HPDE6-E6E7 (cell line): ENCODE data around the gene PCDHB8.
A peak's percentile ranks its signal among the peaks of the same experiment; 100 is the strongest.
"Not testable (repeated sequence)": the region's sequence is repeated elsewhere in the genome, so short reads cannot be mapped to it uniquely, and the experiment has no call there.

Experiments used
- DNase-seq: peaks from one replicate; pipeline ENCODE4 v3.0.0; 2011; ENCODE audit warnings: missing footprints; ENCODE audit errors: extremely low spot score

Gene PCDHB8

GRCh38 chr5:141184117-141184855 lies 6.7 kb downstream of the PCDHB8 start:
- not testable (repeated sequence) for DNase-seq

- DNase-seq = no peak
These were observed 9.4 kb downstream of the PCDHB8 start, which contains the start of gene PCDHB9 for GRCh38 chr5:141186897-141187512. Gene PCDHB9, plus strand, starts transcription at chr5:141187161. Its CDS starts 158 bp downstream, at chr5:141187319.

- DNase-seq = not testable (repeated sequence)
These were observed 11.1 kb downstream of the PCDHB8 start for GRCh38 chr5:141188682-141189081.

GRCh38 chr5:141189131-141189530 lies 11.5 kb downstream of the PCDHB8 start:
- not testable (repeated sequence) for DNase-seq

- no peak for DNase-seq
These were observed 14.6 kb downstream of the PCDHB8 start, which contains the start of gene PCDHB10 for GRCh38 chr5:141192110-141192725. Gene PCDHB10, plus strand, starts transcription at chr5:141192353. Its CDS starts 200 bp downstream, at chr5:141192553.

- DNase-seq = not testable (repeated sequence)
These were observed 16.7 kb downstream of the PCDHB8 start for GRCh38 chr5:141194332-141194731.

- no peak for DNase-seq
These were observed 18.8 kb downstream of the PCDHB8 start for GRCh38 chr5:141196363-141196762.

GRCh38 chr5:141199359-141200235 lies 22.0 kb downstream of the PCDHB8 start, which contains the start of gene PCDHB11:
Gene PCDHB11, plus strand, starts transcription at chr5:141199627. Its CDS starts 148 bp downstream, at chr5:141199775.
- no peak for DNase-seq

- DNase-seq = not testable (repeated sequence)
These were observed 23.5 kb downstream of the PCDHB8 start for GRCh38 chr5:141201126-141201525.

GRCh38 chr5:141201646-141202045 lies 24.1 kb downstream of the PCDHB8 start:
- not testable (repeated sequence) for DNase-seq

- no peak for DNase-seq
These were observed 30.9 kb downstream of the PCDHB8 start, which contains the start of gene PCDHB12 for GRCh38 chr5:141208478-141208877. Gene PCDHB12, plus strand, starts transcription at chr5:141208719. Its CDS starts 189 bp downstream, at chr5:141208908.

- DNase-seq = not testable (repeated sequence)
These were observed 32.7 kb downstream of the PCDHB8 start for GRCh38 chr5:141210281-141210680.

GRCh38 chr5:141210849-141211248 lies 33.3 kb downstream of the PCDHB8 start:
- DNase-seq = not testable (repeated sequence)

- DNase-seq = not testable (repeated sequence)
These were observed 36.2 kb downstream of the PCDHB8 start, which contains the start of gene PCDHB13 for GRCh38 chr5:141213656-141214339. Gene PCDHB13, plus strand, starts transcription at chr5:141213919. Its CDS starts 205 bp downstream, at chr5:141214124.

- DNase-seq = not testable (repeated sequence)
These were observed 37.0 kb downstream of the PCDHB8 start for GRCh38 chr5:141214583-141214982.

- DNase-seq = not testable (repeated sequence)
These were observed 37.9 kb downstream of the PCDHB8 start for GRCh38 chr5:141215504-141215903.

GRCh38 chr5:141216035-141216434 lies 38.4 kb downstream of the PCDHB8 start:
- DNase-seq = not testable (repeated sequence)

- DNase-seq = peak; percentile 49
These were observed 45.7 kb downstream of the PCDHB8 start, which contains the start of gene PCDHB14 for GRCh38 chr5:141223112-141223783. Gene PCDHB14, plus strand, starts transcription at chr5:141223343. Its CDS starts 163 bp downstream, at chr5:141223506.

- DNase-seq = not testable (repeated sequence)
These were observed 47.3 kb downstream of the PCDHB8 start for GRCh38 chr5:141224844-141225243.

- DNase-seq = not testable (repeated sequence)
These were observed 47.8 kb downstream of the PCDHB8 start for GRCh38 chr5:141225421-141225820.
